Measurements from ENCODE around the gene LPP. TPM values are rescaled to one million over a fixed set of nuclear protein-coding genes. Genes with fewer than 3 reads are reported as not detected.
A peak's percentile ranks its signal among the peaks of the same experiment; 100 is the strongest.
"Not testable (repeated sequence)": the region's sequence is repeated elsewhere in the genome, so short reads cannot be mapped to it uniquely, and the experiment has no call there.

The LPP gene
- total and polyA plus RNA-seq, 5 donors from 2014 or later = 14.5 to 102 (median 21.7) TPM

- no peak overlapping the region for H3K27ac ChIP-seq (ENCODE audit: insufficient read depth, low read length, poor library complexity, severe bottlenecking)
- H3K4me3 ChIP-seq (ENCODE audit: low read depth, low read length) = no peak overlapping the region
- no peaks in the 10 kb centered on the region for H3K36me3 ChIP-seq (ENCODE audit: control insufficient read depth, insufficient read depth, low read length)
- no peak for DNase-seq
- H3K36me3 Mint-ChIP-seq = peaks cover 11% of the 10 kb centered on the region
- ATAC-seq (ENCODE audit: low read depth in 2 of 2) = no peak
- H3K27ac Mint-ChIP-seq = no peak overlapping the region
- H3K4me1 Mint-ChIP-seq = peaks cover 21 to 58% (median 51%) of the 10 kb centered on the region in 4 donors
- H3K9me3 ChIP-seq (ENCODE audit: control insufficient read depth in 2 of 2, low read length in 2 of 2) = no peaks in the 10 kb centered on the region
- H3K4me3 Mint-ChIP-seq = no peak overlapping the region
- peaks cover 14% of the 10 kb centered on the region for H3K4me1 ChIP-seq (ENCODE audit: control insufficient read depth, insufficient read depth, low read length, poor library complexity, severe bottlenecking)
- H3K27me3 Mint-ChIP-seq = no peaks in the 10 kb centered on the region
- H3K27me3 ChIP-seq (ENCODE audit: control insufficient read depth, insufficient read depth, low read length) = no peaks in the 10 kb centered on the region
- peaks cover 0 to 6% (median 0%) of the 10 kb centered on the region in 7 donors for H3K9me3 Mint-ChIP-seq
Observed at GRCh38 chr3:188434594-188434993, 280.6 kb downstream of the LPP start.

GRCh38 chr3:188435266-188435665 is 281.3 kb downstream of the LPP start:
- Histone ChIP-seq H3K36me3 (ENCODE audit: control insufficient read depth, insufficient read depth, low read length) (no peaks in the 10 kb centered on the region), H3K9me3 (ENCODE audit: control insufficient read depth in 2 of 2, low read length in 2 of 2) (no peaks in the 10 kb centered on the region), H3K27me3 (ENCODE audit: control insufficient read depth, insufficient read depth, low read length) (no peaks in the 10 kb centered on the region), H3K4me1 (ENCODE audit: control insufficient read depth, insufficient read depth, low read length, poor library complexity, severe bottlenecking) (peaks cover 18% of the 10 kb centered on the region), H3K27ac (ENCODE audit: insufficient read depth, low read length, poor library complexity, severe bottlenecking) (no peak overlapping the region), H3K4me3 (ENCODE audit: low read depth, low read length) (no peak overlapping the region)
- H3K9me3 Mint-ChIP-seq = peaks cover 0 to 6% (median 0%) of the 10 kb centered on the region in 7 donors
- no peaks in the 10 kb centered on the region for H3K27me3 Mint-ChIP-seq
- no peak overlapping the region for H3K27ac Mint-ChIP-seq
- ATAC-seq (ENCODE audit: low read depth in 2 of 2) (no peak), DNase-seq (no peak)
- no peak overlapping the region for H3K4me3 Mint-ChIP-seq
- peaks cover 21 to 64% (median 55%) of the 10 kb centered on the region in 4 donors for H3K4me1 Mint-ChIP-seq
- peaks cover 15% of the 10 kb centered on the region for H3K36me3 Mint-ChIP-seq

- H3K4me1 ChIP-seq (ENCODE audit: control insufficient read depth, insufficient read depth, low read length, poor library complexity, severe bottlenecking) = peaks cover 18% of the 10 kb centered on the region
- no peaks in the 10 kb centered on the region for H3K27me3 ChIP-seq (ENCODE audit: control insufficient read depth, insufficient read depth, low read length)
- H3K27ac Mint-ChIP-seq = peak overlapping the region in 1 of 3 donors; percentile 49
- H3K4me1 Mint-ChIP-seq = peaks cover 29 to 61% (median 48%) of the 10 kb centered on the region in 4 donors
- ATAC-seq (ENCODE audit: low read depth in 2 of 2) = no peak
- peak overlapping the region in 1 of 4 donors; percentile 14 for H3K4me3 Mint-ChIP-seq
- H3K9me3 Mint-ChIP-seq = peaks cover 0 to 5% (median 0%) of the 10 kb centered on the region in 7 donors
- no peak overlapping the region for H3K4me3 ChIP-seq (ENCODE audit: low read depth, low read length)
- H3K36me3 Mint-ChIP-seq = peaks cover 16% of the 10 kb centered on the region
- no peaks in the 10 kb centered on the region for H3K27me3 Mint-ChIP-seq
- H3K36me3 ChIP-seq (ENCODE audit: control insufficient read depth, insufficient read depth, low read length) = no peaks in the 10 kb centered on the region
- H3K9me3 ChIP-seq (ENCODE audit: control insufficient read depth in 2 of 2, low read length in 2 of 2) = no peaks in the 10 kb centered on the region
- no peak overlapping the region for H3K27ac ChIP-seq (ENCODE audit: insufficient read depth, low read length, poor library complexity, severe bottlenecking)
- DNase-seq = no peak
Observed at GRCh38 chr3:188437926-188438325, 284.0 kb downstream of the LPP start.

- H3K4me1 ChIP-seq (ENCODE audit: control insufficient read depth, insufficient read depth, low read length, poor library complexity, severe bottlenecking) = peaks cover 18% of the 10 kb centered on the region
- DNase-seq = peak; percentile 6 to 88 (median 22)
- H3K36me3 Mint-ChIP-seq = peaks cover 23% of the 10 kb centered on the region
Observed at GRCh38 chr3:188439080-188439479, 285.1 kb downstream of the LPP start.

GRCh38 chr3:188440340-188440972 is 286.5 kb downstream of the LPP start:
- Mint-ChIP-seq H3K4me3 (peak overlapping the region in 1 of 4 donors; percentile 5), H3K36me3 (peaks cover 31% of the 10 kb centered on the region), H3K27me3 (no peaks in the 10 kb centered on the region), H3K27ac (peak overlapping the region in 1 of 3 donors; percentile 2), H3K9me3 (peaks cover 0 to 5% (median 0%) of the 10 kb centered on the region in 7 donors), H3K4me1 (peaks cover 18 to 47% (median 39%) of the 10 kb centered on the region in 4 donors)
- Histone ChIP-seq H3K27ac (ENCODE audit: insufficient read depth, low read length, poor library complexity, severe bottlenecking) (no peak overlapping the region), H3K36me3 (ENCODE audit: control insufficient read depth, insufficient read depth, low read length) (no peaks in the 10 kb centered on the region), H3K4me3 (ENCODE audit: low read depth, low read length) (no peak overlapping the region), H3K4me1 (ENCODE audit: control insufficient read depth, insufficient read depth, low read length, poor library complexity, severe bottlenecking) (peaks cover 18% of the 10 kb centered on the region), H3K27me3 (ENCODE audit: control insufficient read depth, insufficient read depth, low read length) (no peaks in the 10 kb centered on the region), H3K9me3 (ENCODE audit: control insufficient read depth in 2 of 2, low read length in 2 of 2) (no peaks in the 10 kb centered on the region)
- DNase-seq = no peak
- ATAC-seq (ENCODE audit: low read depth in 2 of 2) = no peak

More at GRCh38 chr3:188439080-188439479, 285.1 kb downstream of the LPP start:
- peak overlapping the region; percentile 17 to 79 (median 58) for H3K4me3 Mint-ChIP-seq
- ATAC-seq (ENCODE audit: low read depth in 2 of 2) = peak; percentile 96 to 97
- no peaks in the 10 kb centered on the region for H3K27me3 Mint-ChIP-seq
- Histone ChIP-seq H3K27ac (ENCODE audit: insufficient read depth, low read length, poor library complexity, severe bottlenecking) (peak overlapping the region; percentile 52), H3K27me3 (ENCODE audit: control insufficient read depth, insufficient read depth, low read length) (no peaks in the 10 kb centered on the region), H3K9me3 (ENCODE audit: control insufficient read depth in 2 of 2, low read length in 2 of 2) (no peaks in the 10 kb centered on the region), H3K36me3 (ENCODE audit: control insufficient read depth, insufficient read depth, low read length) (no peaks in the 10 kb centered on the region), H3K4me3 (ENCODE audit: low read depth, low read length) (peak overlapping the region; percentile 56)
- H3K9me3 Mint-ChIP-seq = peaks cover 0 to 5% (median 0%) of the 10 kb centered on the region in 7 donors
- H3K27ac Mint-ChIP-seq = peak overlapping the region; percentile 56 to 93 (median 88)
- H3K4me1 Mint-ChIP-seq = peaks cover 24 to 51% (median 41%) of the 10 kb centered on the region in 4 donors

GRCh38 chr3:188442430-188442829 is 288.5 kb downstream of the LPP start:
- Mint-ChIP-seq H3K4me1 (peaks cover 19 to 44% (median 40%) of the 10 kb centered on the region in 4 donors), H3K9me3 (no peaks in the 10 kb centered on the region), H3K36me3 (peaks cover 26% of the 10 kb centered on the region), H3K4me3 (no peak overlapping the region), H3K27ac (peak overlapping the region in 1 of 3 donors; percentile 38), H3K27me3 (no peaks in the 10 kb centered on the region)
- no peak for DNase-seq
- H3K4me1 ChIP-seq (ENCODE audit: control insufficient read depth, insufficient read depth, low read length, poor library complexity, severe bottlenecking) = peaks cover 18% of the 10 kb centered on the region
- H3K9me3 ChIP-seq (ENCODE audit: control insufficient read depth in 2 of 2, low read length in 2 of 2) = no peaks in the 10 kb centered on the region
- no peak overlapping the region for H3K4me3 ChIP-seq (ENCODE audit: low read depth, low read length)
- ATAC-seq (ENCODE audit: low read depth in 2 of 2) = no peak
- no peaks in the 10 kb centered on the region for H3K36me3 ChIP-seq (ENCODE audit: control insufficient read depth, insufficient read depth, low read length)
- H3K27ac ChIP-seq (ENCODE audit: insufficient read depth, low read length, poor library complexity, severe bottlenecking) = no peak overlapping the region
- H3K27me3 ChIP-seq (ENCODE audit: control insufficient read depth, insufficient read depth, low read length) = no peaks in the 10 kb centered on the region

- not testable (repeated sequence) for H3K4me1 ChIP-seq (ENCODE audit: control insufficient read depth, insufficient read depth, low read length, poor library complexity, severe bottlenecking); H3K9me3 Mint-ChIP-seq; H3K36me3 ChIP-seq (ENCODE audit: control insufficient read depth, insufficient read depth, low read length); H3K27me3 ChIP-seq (ENCODE audit: control insufficient read depth, insufficient read depth, low read length); ATAC-seq (ENCODE audit: low read depth in 2 of 2); H3K4me3 Mint-ChIP-seq; H3K27me3 Mint-ChIP-seq; H3K4me3 ChIP-seq (ENCODE audit: low read depth, low read length); H3K9me3 ChIP-seq (ENCODE audit: control insufficient read depth in 2 of 2, low read length in 2 of 2); DNase-seq; H3K27ac ChIP-seq (ENCODE audit: insufficient read depth, low read length, poor library complexity, severe bottlenecking)
- H3K36me3 Mint-ChIP-seq = peaks cover 22% of the 10 kb centered on the region
- peak overlapping the region in 1 of 3 donors; percentile 49 for H3K27ac Mint-ChIP-seq
- H3K4me1 Mint-ChIP-seq = peaks cover 13 to 21% (median 16%) of the 10 kb centered on the region in 4 donors
Observed at GRCh38 chr3:188445175-188445574, 291.2 kb downstream of the LPP start.

- H3K4me3 Mint-ChIP-seq = no peak overlapping the region
Observed at GRCh38 chr3:188446014-188446413, 292.1 kb downstream of the LPP start.

More at GRCh38 chr3:188446014-188446413, 292.1 kb downstream of the LPP start:
- H3K9me3 Mint-ChIP-seq = no peaks in the 10 kb centered on the region
- ATAC-seq (ENCODE audit: low read depth in 2 of 2) = no peak
- peak in 1 of 3 donors; percentile 19 for DNase-seq
- H3K4me3 ChIP-seq (ENCODE audit: low read depth, low read length) = no peak overlapping the region
- no peaks in the 10 kb centered on the region for H3K36me3 ChIP-seq (ENCODE audit: control insufficient read depth, insufficient read depth, low read length)
- peaks cover 22% of the 10 kb centered on the region for H3K36me3 Mint-ChIP-seq
- no peaks in the 10 kb centered on the region for H3K27me3 Mint-ChIP-seq
- no peaks in the 10 kb centered on the region for H3K27me3 ChIP-seq (ENCODE audit: control insufficient read depth, insufficient read depth, low read length)
- H3K4me1 ChIP-seq (ENCODE audit: control insufficient read depth, insufficient read depth, low read length, poor library complexity, severe bottlenecking) = no peaks in the 10 kb centered on the region
- H3K4me1 Mint-ChIP-seq = peaks cover 6 to 17% (median 9%) of the 10 kb centered on the region in 4 donors
- H3K27ac Mint-ChIP-seq = peak overlapping the region in 1 of 3 donors; percentile 39
- no peaks in the 10 kb centered on the region for H3K9me3 ChIP-seq (ENCODE audit: control insufficient read depth in 2 of 2, low read length in 2 of 2)
- H3K27ac ChIP-seq (ENCODE audit: insufficient read depth, low read length, poor library complexity, severe bottlenecking) = no peak overlapping the region

Data from CD4-positive, CD25-positive, alpha-beta regulatory T cell (primary cell).